ENCODE results near the gene ABCB1. TPM values are rescaled to one million over a fixed set of nuclear protein-coding genes. Genes with fewer than 3 reads are reported as not detected.

ABCB1 gene
- polyA plus RNA-seq (ENCODE audit: insufficient read length), result 27.4 TPM
- long read RNA-seq, donor 1, full-length matches to known transcripts, result 2 of 9 reads
- long read RNA-seq, donor 1, partial matches to known transcripts, result 7 of 9 reads
- long read RNA-seq, donor 1, other reads (novel, unspliced or antisense), result 0 of 9 reads
- long read RNA-seq, donor 2, full-length matches to known transcripts, result 2 of 10 reads
- long read RNA-seq, donor 2, partial matches to known transcripts, result 8 of 10 reads
- long read RNA-seq, donor 2, other reads (novel, unspliced or antisense), result 0 of 10 reads
- long read RNA-seq, donor 3, partial matches to known transcripts, result 10 of 10 reads
- long read RNA-seq, donor 3, other reads (novel, unspliced or antisense), result 0 of 10 reads
- long read RNA-seq, donor 4, result 0 reads
- long read RNA-seq, donor 5, partial matches to known transcripts, result 9 of 10 reads
- long read RNA-seq, donor 5, other reads (novel, unspliced or antisense), result 0 of 10 reads
- long read RNA-seq, donor 6, partial matches to known transcripts, result 11 of 11 reads
- long read RNA-seq, donor 6, other reads (novel, unspliced or antisense), result 0 of 11 reads
- long read RNA-seq, donor 7, full-length matches to known transcripts, result 5 of 13 reads
- long read RNA-seq, donor 7, partial matches to known transcripts, result 8 of 13 reads
- long read RNA-seq, donor 7, other reads (novel, unspliced or antisense), result 0 of 13 reads
- long read RNA-seq, donor 8, partial matches to known transcripts, result 5 of 6 reads
- long read RNA-seq, donor 8, other reads (novel, unspliced or antisense), result 0 of 6 reads

DNA sequence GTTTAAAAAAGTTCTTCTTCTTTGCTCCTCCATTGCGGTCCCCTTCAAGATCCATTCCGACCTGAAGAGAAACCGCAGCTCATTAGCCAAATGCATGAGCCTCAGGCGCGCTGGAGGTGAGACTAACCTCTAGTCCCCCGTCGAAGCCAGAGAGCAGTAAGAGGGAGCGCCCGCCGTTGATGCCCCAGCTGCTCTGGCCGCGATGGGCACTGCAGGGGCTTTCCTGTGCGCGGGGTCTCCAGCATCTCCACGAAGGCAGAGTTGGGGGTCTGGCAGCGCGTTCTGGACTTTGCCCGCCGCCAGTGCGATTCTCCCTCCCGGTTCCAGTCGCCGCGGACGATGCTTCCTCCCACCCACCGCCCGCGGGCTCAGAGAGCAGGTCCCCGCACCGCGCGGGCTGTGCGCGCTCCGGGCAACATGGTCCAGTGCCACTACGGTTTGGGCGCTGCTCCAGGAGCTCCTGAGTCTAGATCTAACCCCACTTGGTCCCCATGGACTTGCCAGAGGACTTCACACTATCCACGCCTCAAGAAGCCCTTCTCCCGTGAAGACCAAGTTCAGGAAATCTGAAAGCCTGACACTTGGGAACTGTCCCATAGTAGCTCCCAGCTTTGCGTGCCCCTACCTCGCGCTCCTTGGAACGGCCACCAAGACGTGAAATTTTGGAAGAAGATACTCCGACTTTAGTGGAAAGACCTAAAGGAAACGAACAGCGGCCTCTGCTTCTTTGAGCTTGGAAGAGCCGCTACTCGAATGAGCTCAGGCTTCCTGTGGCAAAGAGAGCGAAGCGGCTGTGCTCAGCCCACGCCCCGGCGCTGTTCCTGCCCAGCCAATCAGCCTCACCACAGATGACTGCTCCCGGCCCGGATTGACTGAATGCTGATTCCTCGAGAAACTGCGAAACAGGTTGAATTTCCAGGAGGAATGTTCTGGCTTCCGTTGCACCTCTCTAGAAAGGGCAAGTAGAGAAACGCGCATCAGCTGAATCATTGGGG, at the start of gene ABCB1:
ABCB1 (minus strand) TSS at position 755 of the 995 bp plus-strand sequence; CDS start at position 55, 700 bp downstream.
- peak; percentile 51 for DNase-seq

DNA sequence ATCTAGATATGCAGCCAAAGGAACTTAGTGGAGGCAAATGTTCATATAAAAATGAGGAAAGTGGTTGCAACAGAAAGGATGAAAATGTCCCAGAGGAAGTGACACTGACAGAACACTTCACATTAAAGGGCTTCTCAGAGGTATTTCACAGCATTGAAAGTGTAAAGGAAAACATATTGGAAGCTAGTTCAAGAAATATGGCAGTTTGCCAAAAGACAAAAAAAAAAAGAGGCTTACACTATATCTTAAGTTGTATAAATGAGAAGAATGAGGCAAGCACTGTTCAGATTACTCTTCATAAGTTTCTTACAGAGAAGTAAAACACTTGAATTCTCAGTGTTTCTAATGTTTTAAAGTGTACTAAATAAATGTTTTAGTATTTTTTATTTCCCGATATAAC, 47.6 kb upstream of the ABCB1 start:
- no peak for DNase-seq

DNA sequence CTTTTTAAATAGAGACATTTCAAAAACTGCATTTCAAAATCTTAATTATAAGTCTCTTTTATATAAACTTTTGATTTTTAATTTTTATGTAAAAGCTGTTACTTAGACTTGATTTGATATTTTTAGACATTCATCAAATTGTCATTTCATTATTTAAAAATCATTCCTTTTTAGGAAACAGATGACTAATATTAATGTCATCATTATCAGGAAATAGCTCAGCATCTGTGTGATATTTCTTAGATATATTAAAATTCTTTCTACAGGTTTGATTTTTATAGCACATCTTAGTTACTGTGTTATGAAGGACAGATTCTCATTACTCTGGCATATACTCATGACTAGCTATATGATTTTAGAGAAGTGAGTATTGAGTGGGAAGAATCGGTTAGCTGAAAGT, 44.8 kb upstream of the ABCB1 start:
- DNase-seq, result no peak

DNA sequence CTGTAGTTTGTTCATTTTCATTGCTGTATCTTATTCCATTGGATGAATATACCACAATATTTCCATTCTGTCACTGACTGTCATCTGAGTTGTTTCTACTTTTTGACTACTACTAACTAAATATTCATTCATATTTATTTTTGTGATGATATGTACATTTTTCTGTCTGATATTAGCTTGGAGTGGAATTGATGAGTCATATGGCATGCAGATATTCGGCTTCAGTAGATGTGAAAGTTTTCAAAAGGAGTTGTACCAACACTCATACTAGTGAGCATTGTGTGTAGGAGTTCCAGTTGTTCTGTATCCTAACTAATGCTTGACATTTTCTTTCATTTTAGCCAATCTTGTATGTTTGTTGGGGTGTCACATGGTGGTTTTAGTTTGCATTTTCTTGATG, 35.2 kb upstream of the ABCB1 start:
- no peak for DNase-seq

DNA sequence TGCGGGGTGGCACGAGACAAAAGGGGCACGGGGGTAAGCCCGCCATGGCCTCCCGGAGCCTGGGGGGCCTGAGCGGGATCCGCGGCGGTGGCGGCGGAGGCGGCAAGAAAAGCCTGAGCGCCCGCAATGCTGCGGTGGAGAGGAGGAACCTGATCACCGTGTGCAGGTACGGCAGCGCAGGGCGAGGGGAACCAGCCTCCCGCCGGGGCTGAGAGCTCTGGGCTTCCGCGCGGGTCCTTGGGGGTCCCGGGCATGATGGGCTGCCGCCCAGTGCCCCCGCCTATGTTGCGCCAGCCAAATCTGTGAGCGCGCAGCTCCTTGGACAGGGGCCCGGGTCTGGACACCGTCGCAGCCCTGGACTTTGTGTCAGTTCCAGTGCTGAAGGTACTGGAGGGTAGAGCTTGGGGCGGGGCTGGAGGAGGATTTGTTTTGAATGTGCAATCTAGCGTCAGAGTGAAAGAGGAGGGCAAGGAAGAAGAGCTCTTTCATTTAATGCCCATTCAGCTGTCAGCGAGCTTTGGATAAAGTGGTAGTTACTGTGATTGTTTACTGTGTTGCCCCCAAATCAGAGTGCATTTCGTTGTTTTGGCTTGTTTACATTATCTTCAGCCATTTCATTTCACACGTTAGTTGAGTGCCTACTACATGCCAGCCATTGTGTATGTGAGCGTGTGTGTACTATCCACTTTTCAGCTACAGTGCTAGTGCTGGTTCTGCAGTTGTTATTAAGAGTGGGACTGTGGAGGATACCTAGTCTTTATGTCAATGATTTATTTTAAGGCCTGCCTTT, 28.3 kb upstream of the ABCB1 start:
- DNase-seq, result peak; percentile 34

DNA sequence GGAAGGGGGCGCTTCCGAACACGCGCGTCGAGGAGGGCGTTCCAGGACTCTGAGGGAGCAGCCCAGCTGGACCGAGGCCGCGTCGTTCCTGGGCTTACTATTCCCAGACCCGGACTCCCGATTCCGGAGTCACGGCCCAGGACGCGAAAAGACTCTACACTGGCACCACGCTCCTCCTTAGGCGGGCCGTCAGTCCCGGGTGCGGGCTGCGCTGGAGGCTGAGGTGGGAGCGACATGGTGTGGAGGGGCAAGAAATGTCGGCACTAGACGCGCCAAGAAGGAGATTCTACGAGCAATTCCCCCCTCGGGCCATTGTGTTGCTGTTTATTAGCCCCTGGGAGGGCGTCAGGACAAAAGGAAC, 26.9 kb upstream of the ABCB1 start:
- DNase-seq, result no peak

DNA sequence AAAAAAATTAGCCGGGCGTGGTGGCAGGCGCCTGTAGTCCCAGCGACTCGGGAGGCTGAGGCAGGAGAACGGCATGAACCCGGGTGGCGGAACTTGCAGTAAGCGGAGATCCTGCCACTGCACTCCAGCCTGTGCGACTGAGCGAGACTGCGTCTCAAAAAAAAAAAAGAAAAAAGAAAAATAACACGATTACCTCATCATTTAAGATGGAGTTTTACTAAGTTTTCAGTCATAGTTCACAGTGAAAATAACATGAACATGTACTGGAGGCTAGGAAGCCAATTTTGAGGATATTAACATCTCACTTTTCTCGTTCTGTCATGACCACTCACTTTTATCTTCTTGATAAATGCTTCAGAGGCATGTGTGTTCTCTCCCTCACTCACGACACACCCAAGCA, 24.4 kb upstream of the ABCB1 start:
- DNase-seq, result no peak

DNA sequence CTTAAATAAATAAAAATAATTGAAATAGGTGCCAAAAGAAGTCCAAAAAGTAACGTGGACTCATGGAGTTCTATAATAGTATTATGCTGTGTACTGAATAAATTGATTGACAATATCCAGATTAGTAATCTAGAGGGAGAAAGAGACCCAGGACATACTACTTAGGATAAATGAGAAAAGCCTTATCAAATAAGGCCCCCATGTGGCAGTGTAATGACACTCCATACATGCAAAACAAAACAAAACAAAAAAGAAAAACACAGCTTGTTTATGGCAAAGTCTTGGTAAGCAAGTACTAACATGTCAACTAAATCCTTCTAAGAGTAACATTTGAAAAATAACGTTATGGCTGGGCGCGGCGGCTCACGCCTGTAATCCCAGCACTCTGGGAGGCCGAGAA, 23.9 kb upstream of the ABCB1 start:
- no peak for DNase-seq

DNA sequence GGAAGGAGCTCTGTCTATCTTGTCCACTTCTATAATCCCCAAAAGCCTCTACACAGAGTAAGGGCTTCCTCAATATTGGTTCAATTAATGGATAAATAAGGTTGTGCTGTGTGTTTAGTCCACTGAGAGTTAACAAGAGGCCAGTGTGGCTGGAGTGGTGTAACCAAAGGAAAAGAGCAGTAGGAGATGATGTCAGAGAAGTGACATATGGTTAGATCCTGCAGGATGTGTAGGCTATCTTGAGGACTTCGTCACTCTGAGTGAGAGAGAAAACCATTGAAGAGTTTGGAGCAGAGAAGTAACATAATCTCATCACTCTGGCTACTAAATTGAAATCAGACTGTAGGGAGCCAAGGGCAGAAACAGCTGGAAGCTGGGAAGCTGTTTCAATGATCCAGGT, 14.5 kb upstream of the ABCB1 start:
- no peak for DNase-seq

DNA sequence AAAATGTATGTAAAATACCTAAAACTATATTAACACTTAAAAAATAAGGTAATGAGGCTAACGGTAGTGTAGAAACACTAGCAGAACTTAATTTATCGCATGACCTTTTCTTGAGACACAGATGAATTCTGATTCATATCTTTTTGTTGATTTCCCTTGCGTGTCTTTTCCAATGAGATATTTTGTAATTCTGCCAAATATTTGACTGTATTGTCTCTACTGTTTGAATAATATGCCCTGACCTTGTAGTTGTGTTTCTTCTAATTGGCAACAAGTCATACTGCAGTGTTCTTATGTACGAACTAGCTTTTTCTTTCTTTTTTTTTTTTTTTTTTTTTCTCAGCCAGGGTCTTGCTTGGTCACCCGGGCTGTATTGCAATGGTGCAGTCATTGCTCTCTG, 9.2 kb upstream of the ABCB1 start:
- no peak for DNase-seq

DNA sequence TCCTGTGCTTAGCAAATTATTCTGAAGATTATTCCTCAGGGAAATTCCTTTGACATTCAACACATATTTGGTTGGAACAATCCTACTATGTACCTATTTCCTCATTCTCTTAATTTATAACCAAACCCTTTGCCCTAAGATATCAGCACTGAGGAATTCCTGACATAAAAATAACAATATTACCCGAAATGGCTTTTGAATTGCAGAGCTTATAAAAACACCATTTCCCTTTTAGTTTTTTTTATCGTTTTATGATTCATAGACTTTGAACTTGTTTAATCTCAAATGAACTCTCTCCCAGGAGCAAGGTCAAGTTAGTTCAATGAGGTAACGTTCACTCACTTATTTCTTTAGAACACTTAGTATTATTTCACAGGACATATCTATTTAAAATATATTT, 7.7 kb upstream of the ABCB1 start:
- no peak for DNase-seq

DNA sequence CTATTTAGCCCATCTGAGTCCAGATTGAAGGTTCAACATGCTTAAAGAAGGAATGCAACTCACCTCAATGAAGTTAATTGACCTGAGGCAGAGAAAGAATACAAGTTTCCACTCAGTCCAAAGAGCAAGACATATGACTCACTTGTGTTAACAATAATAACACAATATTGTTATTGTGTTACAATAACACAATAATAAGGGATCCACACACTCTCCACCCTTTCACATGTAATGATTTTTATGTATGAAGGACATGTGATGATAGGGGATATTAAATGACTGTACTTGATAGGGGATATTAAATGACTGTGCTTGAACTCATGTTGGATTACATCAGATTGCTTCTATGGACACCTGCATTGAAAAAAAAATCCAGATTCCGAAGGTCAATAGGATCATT, 3.6 kb upstream of the ABCB1 start:
- DNase-seq, result no peak

DNA sequence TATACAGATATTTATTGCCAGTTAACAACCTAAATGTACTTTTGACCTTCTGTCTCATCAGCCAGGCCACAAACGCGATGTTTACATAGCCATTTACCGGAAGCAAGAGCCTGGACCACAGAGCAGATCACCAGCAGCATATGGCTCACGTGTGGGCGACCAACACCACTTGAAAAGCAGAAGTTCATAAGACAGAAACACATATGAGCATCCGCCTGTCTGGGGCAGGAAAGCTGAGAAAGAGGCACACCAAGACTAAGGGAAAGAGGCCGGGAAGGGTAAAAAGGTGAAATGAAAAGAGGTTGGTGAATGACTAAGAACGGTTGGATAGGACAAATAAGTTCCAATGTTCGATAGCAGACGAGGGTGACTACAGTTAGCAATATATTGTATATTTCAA, 1.3 kb downstream of the ABCB1 start:
- DNase-seq, result no peak

DNA sequence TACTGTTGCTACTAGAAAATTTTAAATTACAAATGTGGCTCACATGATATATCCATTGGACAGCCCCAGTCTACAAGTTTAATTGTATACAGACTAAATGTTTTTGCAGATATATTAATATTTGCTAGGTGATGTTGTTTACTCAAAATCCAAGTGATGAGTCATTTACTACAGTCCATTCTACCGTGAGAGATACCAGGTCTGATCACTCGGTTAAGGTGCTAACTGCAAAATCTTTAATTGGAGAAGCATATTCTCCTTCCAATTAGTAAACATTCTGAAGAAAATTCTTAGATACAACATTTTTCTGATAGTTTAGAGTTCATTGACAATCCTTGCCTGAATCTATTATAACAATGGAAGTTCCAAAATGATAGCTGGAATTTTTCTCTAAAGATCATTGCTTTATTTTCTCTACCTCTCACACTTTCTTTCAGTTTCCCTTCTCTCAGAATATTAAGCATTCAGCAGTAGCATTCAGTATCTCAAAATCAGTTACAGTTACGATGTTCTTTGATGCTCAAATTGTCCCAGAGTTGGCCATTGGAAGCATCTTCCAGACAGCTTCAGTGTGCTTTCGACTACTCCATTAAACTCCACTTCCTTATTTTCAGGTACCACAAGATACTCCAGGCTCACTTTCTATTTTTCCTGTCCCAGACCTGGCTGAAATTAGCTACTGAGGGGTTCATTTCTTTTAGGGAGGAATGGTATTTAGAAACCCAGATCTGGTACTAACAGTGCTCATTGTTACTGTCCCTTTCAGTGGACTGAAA, 2.3 kb downstream of the ABCB1 start:
- DNase-seq, result no peak

DNA sequence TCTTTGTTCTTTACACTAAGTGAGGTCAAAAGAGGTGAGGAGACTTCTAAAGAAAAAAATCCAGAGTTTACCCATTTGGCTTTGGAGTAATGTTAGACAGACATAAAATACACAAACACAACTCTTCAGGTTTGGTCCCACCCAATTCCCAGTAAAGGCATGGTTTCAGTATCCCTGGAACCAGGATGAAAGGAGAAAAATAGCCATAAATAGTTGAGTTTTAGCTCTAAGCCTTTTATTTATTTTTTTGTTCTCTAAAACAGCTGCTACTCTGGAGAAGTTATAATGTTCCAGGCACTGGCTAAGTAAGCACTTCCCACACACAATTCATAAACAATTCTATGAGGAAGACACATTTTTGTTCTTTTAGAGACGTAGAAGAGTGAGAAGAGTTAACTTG, 4.0 kb downstream of the ABCB1 start:
- no peak for DNase-seq

DNA sequence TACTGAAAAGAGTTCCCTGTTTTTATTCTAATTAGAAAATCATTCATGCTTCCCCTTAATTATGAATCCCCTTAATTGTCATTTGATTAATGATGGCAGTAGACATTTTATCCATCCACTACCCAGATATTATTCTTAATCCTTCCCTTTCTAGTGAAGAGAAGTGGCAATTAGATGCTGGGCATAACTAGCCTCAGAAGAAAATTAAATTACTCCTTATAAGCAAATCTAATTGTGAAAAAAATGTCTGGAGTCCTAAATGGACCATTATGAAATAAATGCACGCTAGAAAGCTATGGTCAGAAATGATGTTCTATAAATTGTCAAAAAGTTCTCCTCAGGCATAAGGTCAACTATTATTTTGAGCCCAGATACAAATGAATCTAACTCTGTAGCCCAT, 4.5 kb downstream of the ABCB1 start:
- DNase-seq, result no peak

DNA sequence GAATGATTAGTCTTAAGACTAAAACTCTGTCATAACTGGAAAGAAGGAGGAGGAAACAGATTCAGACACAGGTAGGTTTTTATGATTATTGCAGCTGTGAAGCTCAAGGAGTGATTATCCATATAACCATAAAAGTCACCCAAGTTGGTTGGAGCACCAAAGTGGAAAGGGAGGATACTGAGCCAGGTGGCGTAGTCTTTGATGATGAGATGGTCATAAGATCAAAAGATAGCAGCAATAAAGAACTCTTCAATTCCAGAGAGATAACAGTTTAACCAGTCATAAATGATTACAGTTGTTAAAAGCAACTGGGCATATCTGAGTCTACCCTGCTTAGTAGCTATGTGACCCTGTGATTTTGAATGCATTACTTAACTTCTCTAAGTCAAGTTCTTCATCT, 8.4 kb downstream of the ABCB1 start:
- DNase-seq, result no peak

DNA sequence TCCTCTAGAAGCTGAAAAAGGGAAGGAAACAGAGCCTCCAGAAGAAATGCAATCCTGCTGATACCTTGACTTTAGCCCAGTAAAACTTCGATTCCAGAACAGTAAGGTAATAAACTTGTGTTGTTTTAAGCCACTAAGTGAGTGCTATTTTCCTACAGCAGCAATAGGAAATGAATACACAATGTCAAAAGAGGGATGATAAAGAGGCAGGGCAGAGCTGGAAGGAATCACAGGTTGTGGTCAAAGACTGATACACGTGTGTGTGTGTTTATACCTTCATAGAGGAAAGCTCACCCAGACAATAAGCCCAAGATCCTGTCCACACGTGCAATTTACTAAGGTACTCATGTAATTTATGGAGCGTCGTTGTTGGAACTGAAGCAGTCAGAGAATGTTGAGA, 9.5 kb downstream of the ABCB1 start:
- DNase-seq, result no peak

DNA sequence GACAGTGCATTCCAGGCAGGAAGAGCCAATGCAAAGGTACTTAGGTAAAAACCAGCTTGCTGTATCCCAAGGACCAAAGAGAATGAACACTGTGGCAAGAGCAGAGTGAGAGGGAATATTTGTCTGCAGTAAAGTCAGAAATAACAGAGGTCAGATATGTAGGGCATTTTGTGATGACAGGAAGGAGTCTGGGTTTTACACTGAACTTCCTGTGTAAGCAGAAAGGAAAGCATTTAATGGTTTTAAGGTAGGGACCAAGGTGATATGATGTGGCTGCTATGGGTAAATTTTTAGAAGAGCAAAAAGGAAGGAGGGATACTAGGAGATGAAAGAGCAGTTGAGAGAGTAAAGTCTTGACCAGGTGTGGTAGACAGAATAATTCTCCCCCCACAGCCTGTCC, 10.1 kb downstream of the ABCB1 start:
- no peak for DNase-seq

DNA sequence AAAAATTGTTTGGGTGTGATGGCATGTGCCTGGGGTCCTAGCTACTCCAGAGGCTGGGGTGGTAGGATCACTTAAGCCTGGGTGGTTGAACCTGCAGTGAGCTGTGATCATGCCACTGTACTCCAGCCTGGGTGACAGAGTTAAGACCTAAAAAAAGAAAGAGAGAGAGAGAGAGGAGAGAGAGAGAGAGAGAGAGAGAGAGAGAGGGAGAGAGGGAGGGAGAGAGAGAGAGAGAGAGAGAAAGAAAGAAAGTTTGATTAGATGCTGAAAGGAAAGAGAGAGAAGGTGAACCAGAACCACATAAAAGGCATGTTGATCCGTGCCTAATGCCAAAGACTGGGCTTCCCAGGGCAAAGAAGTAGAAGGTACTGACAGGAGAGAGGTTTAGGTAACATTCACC, 11.1 kb downstream of the ABCB1 start:
- no peak for DNase-seq

DNA sequence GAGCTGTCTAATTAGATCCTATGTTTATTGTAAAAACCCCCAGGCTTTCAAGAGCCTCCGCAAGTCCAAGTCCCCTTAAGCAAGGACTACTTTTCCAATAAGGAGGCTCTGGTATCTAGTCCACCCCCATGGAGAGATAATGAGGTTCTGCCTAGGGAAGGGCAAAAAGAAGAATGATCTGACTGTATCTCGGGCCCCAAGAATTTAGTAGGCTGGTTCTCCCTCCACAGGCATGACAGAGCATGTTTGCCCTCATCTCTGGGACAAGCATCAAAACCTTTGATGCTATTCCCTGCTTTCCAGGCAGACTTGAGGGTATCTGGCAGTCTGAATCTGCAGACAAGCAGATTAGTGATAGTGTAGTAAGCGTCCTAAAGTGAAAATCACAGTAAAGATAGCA, 19.0 kb downstream of the ABCB1 start:
- no peak for DNase-seq
